ENCODE data around the gene COMT. TPM values are rescaled to one million over a fixed set of nuclear protein-coding genes. Genes with fewer than 3 reads are reported as not detected.

The COMT gene
- polyA plus RNA-seq, 1 experiment = 332 TPM

DNA sequence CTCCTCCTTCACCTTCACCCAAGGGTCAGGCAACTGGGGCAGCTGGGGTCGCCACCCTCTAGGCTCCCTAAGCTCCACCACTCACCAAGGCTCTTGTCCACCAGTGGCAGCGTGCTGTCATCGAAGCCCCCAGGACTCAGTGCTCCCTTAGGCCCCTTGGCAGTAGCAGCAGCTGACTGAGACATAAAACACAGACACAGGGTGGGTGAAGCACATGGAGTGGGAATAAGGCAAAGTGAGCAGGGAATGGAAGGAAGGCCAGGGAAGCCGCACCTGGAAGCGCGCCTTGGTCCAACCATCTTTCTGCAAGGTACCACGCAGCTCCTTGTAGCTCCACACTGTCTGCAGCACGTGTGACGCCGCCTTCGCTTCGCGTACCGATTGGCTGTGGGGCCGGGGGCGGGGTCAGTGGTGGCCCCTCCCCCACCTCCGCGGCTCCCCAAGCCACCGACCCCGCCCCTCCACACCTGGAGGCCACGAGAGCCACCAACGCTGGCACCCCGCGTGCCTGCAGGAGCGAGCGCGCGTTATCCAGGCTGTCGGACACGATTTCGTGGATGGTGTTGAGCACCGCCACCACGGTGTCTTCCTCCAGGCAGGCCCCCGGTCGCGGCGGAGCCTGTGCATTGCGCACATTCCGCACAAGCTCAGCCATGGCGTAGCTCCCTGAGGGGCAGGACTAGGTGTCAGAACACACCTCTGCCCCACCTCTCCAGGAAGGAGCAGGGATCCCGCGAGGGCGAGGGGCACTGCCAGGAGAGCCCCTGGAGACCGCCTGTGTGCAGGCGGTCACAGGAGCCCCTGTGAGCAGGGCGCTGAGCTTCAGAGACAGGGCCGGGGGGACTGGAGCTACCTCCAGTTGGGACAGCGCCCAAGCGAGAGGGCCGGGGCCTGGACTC lies 31.3 kb downstream of the COMT start:
- CTCF ChIA-PET = interaction anchor here (0.9 to 7.2 kb wide), 5 partner anchors 11 to 243 kb away, joined by 3 to 97 read pairs (median 3); no protein-coding TSS in a partner anchor
- POLR2A ChIA-PET = no interaction called here
- DNase-seq (ENCODE audit: low read depth) = no peak
- peaks cover 18% of the 10 kb centered on the region for H3K36me3 ChIP-seq (ENCODE audit: control insufficient read depth, insufficient read depth, low read length)
- H3K27me3 ChIP-seq (ENCODE audit: control insufficient read depth, insufficient read depth, low read length) = no peaks in the 10 kb centered on the region
- H3K4me3 ChIP-seq (ENCODE audit: low read depth, low read length) = no peak overlapping the region
- TF ChIP-seq, protein P1, sequence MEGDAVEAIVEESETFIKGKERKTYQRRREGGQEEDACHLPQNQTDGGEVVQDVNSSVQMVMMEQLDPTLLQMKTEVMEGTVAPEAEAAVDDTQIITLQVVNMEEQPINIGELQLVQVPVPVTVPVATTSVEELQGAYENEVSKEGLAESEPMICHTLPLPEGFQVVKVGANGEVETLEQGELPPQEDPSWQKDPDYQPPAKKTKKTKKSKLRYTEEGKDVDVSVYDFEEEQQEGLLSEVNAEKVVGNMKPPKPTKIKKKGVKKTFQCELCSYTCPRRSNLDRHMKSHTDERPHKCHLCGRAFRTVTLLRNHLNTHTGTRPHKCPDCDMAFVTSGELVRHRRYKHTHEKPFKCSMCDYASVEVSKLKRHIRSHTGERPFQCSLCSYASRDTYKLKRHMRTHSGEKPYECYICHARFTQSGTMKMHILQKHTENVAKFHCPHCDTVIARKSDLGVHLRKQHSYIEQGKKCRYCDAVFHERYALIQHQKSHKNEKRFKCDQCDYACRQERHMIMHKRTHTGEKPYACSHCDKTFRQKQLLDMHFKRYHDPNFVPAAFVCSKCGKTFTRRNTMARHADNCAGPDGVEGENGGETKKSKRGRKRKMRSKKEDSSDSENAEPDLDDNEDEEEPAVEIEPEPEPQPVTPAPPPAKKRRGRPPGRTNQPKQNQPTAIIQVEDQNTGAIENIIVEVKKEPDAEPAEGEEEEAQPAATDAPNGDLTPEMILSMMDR (IDR thresholded peaks at IDR 0.05; ENCODE audit: insufficient read depth, low read depth, low read length) = no peak

DNA sequence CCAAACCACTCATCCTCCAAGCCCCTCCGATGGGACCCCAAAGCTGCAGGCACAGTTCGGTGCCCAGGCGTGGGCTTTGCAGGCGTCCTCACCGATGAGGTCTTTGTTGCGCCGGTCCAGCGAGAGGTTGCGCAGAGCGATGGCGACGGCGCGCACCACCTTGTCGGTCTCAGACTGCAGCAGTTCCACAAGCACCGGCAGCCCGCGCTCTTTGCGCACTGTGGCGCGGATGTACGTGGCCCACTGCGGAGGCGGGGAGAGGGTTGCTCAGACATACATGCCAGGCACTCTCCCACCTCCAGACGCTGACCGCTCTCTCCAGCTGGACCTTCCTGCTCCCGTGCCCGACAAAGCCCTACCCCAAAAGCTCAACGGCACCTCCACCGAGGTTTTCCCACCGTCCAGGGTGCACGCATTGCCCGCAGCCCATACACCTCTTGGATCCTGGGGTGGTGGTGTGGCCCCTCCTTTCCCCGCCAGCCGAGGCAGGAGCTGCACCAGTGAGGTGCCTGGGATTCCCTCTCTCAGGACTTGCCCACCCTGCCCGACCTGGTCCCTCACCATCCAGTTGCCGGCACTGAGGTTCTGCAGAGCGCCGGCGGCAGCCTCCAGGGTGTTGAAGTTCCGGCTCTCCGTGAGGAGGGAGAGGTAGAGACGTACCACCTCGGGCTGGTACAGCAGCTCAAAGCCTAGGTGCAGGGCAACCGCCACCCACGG lies 32.1 kb downstream of the COMT start:
- POLR2A ChIA-PET = no interaction called here
- TF ChIP-seq, protein P1 (IDR thresholded peaks at IDR 0.05; ENCODE audit: insufficient read depth, low read depth, low read length) = no peak
- H3K4me3 ChIP-seq (ENCODE audit: low read depth, low read length) = no peak overlapping the region
- no peaks in the 10 kb centered on the region for H3K27me3 ChIP-seq (ENCODE audit: control insufficient read depth, insufficient read depth, low read length)
- no peak for DNase-seq (ENCODE audit: low read depth)
- peaks cover 16% of the 10 kb centered on the region for H3K36me3 ChIP-seq (ENCODE audit: control insufficient read depth, insufficient read depth, low read length)
- CTCF ChIA-PET = interaction anchor here (0.9 to 7.2 kb wide), 5 partner anchors 8 to 244 kb away, joined by 3 to 97 read pairs (median 4); no protein-coding TSS in a partner anchor

DNA sequence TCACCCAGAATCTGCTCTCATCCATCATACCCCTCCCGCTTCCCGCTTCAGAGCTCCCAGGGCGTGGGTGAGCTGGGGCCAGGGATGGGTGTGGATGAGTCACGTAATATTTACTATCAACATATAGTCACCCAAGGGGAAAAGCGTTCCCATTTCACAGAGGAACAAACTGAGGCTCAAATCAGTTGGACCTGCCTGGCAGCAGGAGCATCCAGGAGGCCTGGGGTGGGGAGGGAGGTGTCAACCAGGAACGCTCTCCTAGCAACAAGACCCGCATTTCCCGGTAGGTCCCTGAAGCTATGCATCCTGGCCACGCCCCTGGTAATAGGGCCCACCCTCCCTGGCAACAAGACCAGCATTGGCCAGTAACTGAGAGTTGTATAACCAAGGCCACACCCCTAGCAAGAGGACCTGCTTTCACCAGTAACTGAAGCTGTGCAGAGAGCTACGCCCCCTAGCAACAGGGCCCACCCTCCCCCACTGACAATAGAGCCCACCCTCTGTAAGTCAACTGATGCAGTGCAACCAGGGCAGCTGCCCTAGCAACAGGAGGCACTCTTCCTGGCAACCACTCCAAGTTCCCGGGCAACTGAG lies 32.8 kb downstream of the COMT start:
- CTCF ChIA-PET = interaction anchor here (1.1 to 1.6 kb wide), 5 partner anchors 9 to 243 kb away, joined by 3 to 5 read pairs (median 4); no protein-coding TSS in a partner anchor
- H3K4me3 ChIP-seq (ENCODE audit: low read depth, low read length) = no peak overlapping the region
- TF ChIP-seq, protein P1 (IDR thresholded peaks at IDR 0.05; ENCODE audit: insufficient read depth, low read depth, low read length) = no peak
- DNase-seq (ENCODE audit: low read depth) = no peak
- POLR2A ChIA-PET = no interaction called here
- H3K27me3 ChIP-seq (ENCODE audit: control insufficient read depth, insufficient read depth, low read length) = no peaks in the 10 kb centered on the region
- peaks cover 13% of the 10 kb centered on the region for H3K36me3 ChIP-seq (ENCODE audit: control insufficient read depth, insufficient read depth, low read length)

DNA sequence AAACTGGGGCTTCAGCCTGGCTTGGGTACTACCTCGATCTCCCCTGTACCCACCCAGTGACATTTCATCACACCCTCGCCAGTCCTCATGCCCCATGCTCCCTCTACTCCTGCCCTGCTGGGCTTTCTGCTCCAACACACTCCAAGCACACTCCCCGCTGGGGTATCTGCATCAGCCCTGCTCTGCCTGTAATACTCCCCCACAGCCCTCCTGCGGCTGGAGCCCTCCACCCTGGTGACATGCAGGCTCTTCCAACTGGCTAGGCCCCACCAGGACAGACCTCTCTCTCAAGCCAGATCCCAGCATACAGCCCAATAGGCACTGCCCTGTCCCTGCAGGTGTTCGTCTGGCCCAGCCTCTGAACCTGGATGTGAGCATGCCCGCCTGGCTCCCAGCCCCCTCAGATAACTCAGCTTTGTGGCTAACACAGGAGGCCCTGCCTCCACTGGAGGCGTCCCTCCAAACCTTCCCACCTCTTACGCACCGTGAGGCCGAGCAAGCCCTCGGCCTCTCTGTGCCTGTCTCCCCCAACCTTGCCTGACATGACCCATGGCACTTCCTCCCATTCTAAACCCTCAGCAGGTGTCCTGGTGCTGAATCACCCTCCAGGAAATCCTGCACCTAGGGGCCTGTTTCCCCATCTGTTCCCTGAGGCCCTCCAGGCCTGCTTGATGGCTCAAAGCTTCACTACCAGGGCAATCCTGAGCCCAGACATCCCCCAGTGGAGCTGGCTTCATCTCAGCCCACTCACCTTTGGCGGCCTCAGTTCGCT lies 33.5 kb downstream of the COMT start:
- Histone ChIP-seq H3K4me3 (ENCODE audit: low read depth, low read length) (no peak overlapping the region), H3K36me3 (ENCODE audit: control insufficient read depth, insufficient read depth, low read length) (peaks cover 10% of the 10 kb centered on the region), H3K27me3 (ENCODE audit: control insufficient read depth, insufficient read depth, low read length) (no peaks in the 10 kb centered on the region)
- ChIA-PET POLR2A (no interaction called here), CTCF (interaction anchor here (1.1 to 1.6 kb wide), 3 partner anchors 10 to 244 kb away, joined by 3 to 5 read pairs (median 4); no protein-coding TSS in a partner anchor)
- no peak for DNase-seq (ENCODE audit: low read depth)
- TF ChIP-seq, protein P1 (IDR thresholded peaks at IDR 0.05; ENCODE audit: insufficient read depth, low read depth, low read length) = no peak

Measured in BJ (cell line).